Esophagus squamous epithelium (tissue), 5 donors: Measurements from ENCODE around the gene PPL. TPM values are rescaled to one million over a fixed set of nuclear protein-coding genes. Genes with fewer than 3 reads are reported as not detected.

Source experiments
- DNase-seq: peaks from one replicate; lab custom pipeline; 2025; lab: John Stamatoyannopoulos, UW
- H3K27ac ChIP-seq, 4 donors: fragments of 200-600 bp; sonication (generic); one replicate each; pipeline ENCODE4 v1.5.1; 2016 to 2019; ENCODE audit warnings: mild to moderate bottlenecking in 1 of 4
- H3K27me3 ChIP-seq, 4 donors: fragments of 200-600 bp; sonication (generic); 1 replicate in 3 of 4; 2 replicates in 1 of 4; pipeline versions ENCODE4 v1.5.1 to v1.6.0; 2017 to 2021; ENCODE audit warnings: antibody characterized with exemption in 1 of 4
- H3K36me3 ChIP-seq, 3 donors: fragments of 200-600 bp; sonication (generic); one replicate each; pipeline ENCODE4 v1.5.1; 2016 to 2019
- H3K4me1 ChIP-seq, 3 donors: fragments of 200-600 bp; sonication (generic); one replicate each; pipeline ENCODE4 v1.5.1; 2017 to 2019
- H3K4me3 ChIP-seq, 4 donors: fragments of 200-600 bp; sonication (generic); 1 replicate in 3 of 4; 2 replicates in 1 of 4; pipeline ENCODE4 v1.5.1; 2016 to 2019; ENCODE audit warnings: mild to moderate bottlenecking in 2 of 4, moderate library complexity in 1 of 4
- H3K9me3 ChIP-seq, 3 donors: fragments of 200-600 bp; sonication (generic); one replicate each; pipeline ENCODE4 v1.5.1; 2016 to 2019
- CTCF ChIP-seq, 6 experiments: fragments of 450-650 bp in 4 of 6; fragments of 200-600 bp in 2 of 6; sonication (generic) in 2 of 6; IDR thresholded peaks; one replicate each; pipeline ENCODE4 v1.5.1; 2016 to 2019; ENCODE audit warnings: antibody characterized with exemption in 6 of 6, mild to moderate bottlenecking in 4 of 6, moderate library complexity in 4 of 6
- POLR2A ChIP-seq, 4 donors: fragments of 450-650 bp; IDR thresholded peaks; one replicate each; pipeline ENCODE4 v1.6.1; 2017; ENCODE audit warnings: antibody characterized with exemption in 4 of 4, mild to moderate bottlenecking in 4 of 4, moderate library complexity in 3 of 4
- WGBS, 2 donors: methylation state at CpG; one replicate each; pipeline ENCODE4 v1.1.5; 2018; 5-methylcytosine and 5-hydroxymethylcytosine counted together
- intact Hi-C: fragments of 100-400 bp; cut with DNase I; formaldehyde crosslinking; loops from one replicate; pipeline ENCODE4 v1.15.0; 2022
- total RNA-seq, 4 donors: library from RNA; depleted of rRNA; stranded (reverse); fragments of >200 nt; gene quantifications; one replicate each; pipeline ENCODE4 v1.1.0, GENCODE V29; 2016
- donor health status: DM: yes; HTN: yes; CAD: no.

Gene PPL
- total RNA-seq, 4 donors from 2014 or later, result 504 to 1,677 (median 860) TPM

- TF ChIP-seq POLR2A (IDR thresholded peaks at IDR 0.05), result no peak
- no peak for TF ChIP-seq CTCF (IDR thresholded peaks at IDR 0.05)
- intact Hi-C loops, result no loop called here
- 68 to 75% methylated on average over 7 to 11 of the region's 11 CpGs for WGBS, 2 donors
These were observed 60.1 kb downstream of the PPL start for GRCh38 chr16:4876646-4877379.

GRCh38 chr16:4874666-4875065, 62.3 kb downstream of the PPL start:
- Histone ChIP-seq H3K27ac (no peak overlapping the region), H3K9me3 (no peaks in the 10 kb centered on the region), H3K4me3 (no peak overlapping the region), H3K27me3 (no peaks in the 10 kb centered on the region), H3K4me1 (peaks cover 0 to 21% (median 0%) of the 10 kb centered on the region in 3 donors), H3K36me3 (peaks cover 28 to 100% (median 58%) of the 10 kb centered on the region in 3 donors)
- WGBS, 2 donors, result 94 to 95% methylated on average over 4 to 5 of the region's 8 CpGs
- intact Hi-C loops, result no loop called here
- no peak for DNase-seq
- TF ChIP-seq CTCF (IDR thresholded peaks at IDR 0.05), result no peak
- no peak for TF ChIP-seq POLR2A (IDR thresholded peaks at IDR 0.05)

More at GRCh38 chr16:4876646-4877379, 60.1 kb downstream of the PPL start:
- Histone ChIP-seq H3K36me3 (peaks cover 31 to 100% (median 60%) of the 10 kb centered on the region in 3 donors), H3K27ac (no peak overlapping the region), H3K27me3 (no peaks in the 10 kb centered on the region), H3K9me3 (no peaks in the 10 kb centered on the region), H3K4me3 (no peak overlapping the region), H3K4me1 (peaks cover 0 to 8% (median 0%) of the 10 kb centered on the region in 3 donors)
- DNase-seq, result no peak

- intact Hi-C loops, result no loop called here
- WGBS, 2 donors, result 51 to 77% methylated on average over 3 of the region's 3 CpGs
- no peak for TF ChIP-seq POLR2A (IDR thresholded peaks at IDR 0.05)
- TF ChIP-seq CTCF (IDR thresholded peaks at IDR 0.05), result no peak
- peaks cover 0 to 37% (median 0%) of the 10 kb centered on the region in 3 donors for H3K4me1 ChIP-seq
- DNase-seq, result no peak
- no peak overlapping the region for H3K27ac ChIP-seq
- peaks cover 28 to 99% (median 51%) of the 10 kb centered on the region in 3 donors for H3K36me3 ChIP-seq
- no peak overlapping the region for H3K4me3 ChIP-seq
- H3K27me3 ChIP-seq, result no peaks in the 10 kb centered on the region
- no peaks in the 10 kb centered on the region for H3K9me3 ChIP-seq
These were observed 63.9 kb downstream of the PPL start for GRCh38 chr16:4873091-4873490.

GRCh38 chr16:4871071-4871470, 65.9 kb downstream of the PPL start:
- Histone ChIP-seq H3K9me3 (no peaks in the 10 kb centered on the region), H3K4me3 (no peak overlapping the region), H3K4me1 (peaks cover 0 to 40% (median 0%) of the 10 kb centered on the region in 3 donors), H3K27ac (no peak overlapping the region), H3K27me3 (no peaks in the 10 kb centered on the region), H3K36me3 (peaks cover 28 to 88% (median 40%) of the 10 kb centered on the region in 3 donors)
- no peak for DNase-seq
- intact Hi-C loops, result no loop called here
- no peak for TF ChIP-seq POLR2A (IDR thresholded peaks at IDR 0.05)
- WGBS, 2 donors, result 58 to 60% methylated on average over 3 of the region's 4 CpGs

GRCh38 chr16:4870138-4870671, 66.7 kb downstream of the PPL start:
- TF ChIP-seq CTCF (IDR thresholded peaks at IDR 0.05), result no peak
- no peak for TF ChIP-seq POLR2A (IDR thresholded peaks at IDR 0.05)
- H3K27ac ChIP-seq, result peak overlapping the region in 1 of 4 donors; percentile 6
- peaks cover 0 to 40% (median 0%) of the 10 kb centered on the region in 3 donors for H3K4me1 ChIP-seq
- 69 to 83% methylated on average over 18 to 21 of the region's 21 CpGs for WGBS, 2 donors
- no peak overlapping the region for H3K4me3 ChIP-seq
- H3K27me3 ChIP-seq, result no peaks in the 10 kb centered on the region
- no peak for DNase-seq
- H3K9me3 ChIP-seq, result no peaks in the 10 kb centered on the region
- intact Hi-C loops, result no loop called here
- H3K36me3 ChIP-seq, result peaks cover 24 to 79% (median 36%) of the 10 kb centered on the region in 3 donors
